OCI-LY1 (cell line): ENCODE measurements around the gene ERBB4.

Source experiments
- CTCF ChIP-seq: fragments of 200-600 bp; sonication (generic), shearing (Covaris generic); IDR thresholded peaks from 2 replicates; pipeline ENCODE4 v1.5.1; 2017; ENCODE audit warnings: mild to moderate bottlenecking, antibody characterized with exemption, low read length, moderate library complexity, mixed read lengths
- EZH2 ChIP-seq: fragments of 200-600 bp; sonication (generic), shearing (Covaris generic); IDR thresholded peaks from 2 replicates; pipeline ENCODE4 v1.8.0; 2017; ENCODE audit warnings: borderline replicate concordance, mixed run types, mild to moderate bottlenecking, antibody characterized with exemption, low read length, moderate library complexity, mixed read lengths

- TF ChIP-seq EZH2 (no peak), CTCF (no peak)
These were observed 129.0 kb downstream of the ERBB4 start for GRCh38 chr2:212409560-212409959.
